ENCODE data around the gene CEP41. TPM values are rescaled to one million over a fixed set of nuclear protein-coding genes. Genes with fewer than 3 reads are reported as not detected.
"Not testable (repeated sequence)": the region's sequence is repeated elsewhere in the genome, so short reads cannot be mapped to it uniquely, and the experiment has no call there.

CEP41 gene
- total and polyA plus RNA-seq, 3 donors from 2014 or later: 59.0 to 209 (median 91.6) TPM

DNA sequence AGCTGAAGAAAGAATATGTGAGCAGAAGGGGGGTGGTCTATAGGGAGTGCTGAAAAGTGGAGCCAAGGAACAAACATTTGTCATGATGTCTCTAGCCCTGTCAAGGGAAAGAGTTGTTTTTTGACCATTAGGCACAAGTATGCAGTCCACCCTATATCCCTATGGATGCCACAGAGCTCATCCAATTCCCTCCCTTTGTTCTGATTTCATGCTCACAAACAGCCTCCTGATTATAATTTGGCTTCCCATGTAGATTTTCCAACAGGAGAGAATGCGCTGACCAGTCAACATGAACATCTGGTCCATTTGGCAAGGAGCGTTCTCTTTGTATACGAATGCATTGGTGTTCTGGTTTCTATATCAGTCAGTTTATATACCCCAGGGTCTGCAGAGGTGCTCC, 12.1 kb upstream of the CEP41 start:
- no peak overlapping the region for H3K4me3 ChIP-seq
- intact Hi-C loops (cut with DNase I; ENCODE audit: low total_unique reads): no loop called here
- DNase-seq: no peak
- H3K36me3 ChIP-seq (ENCODE audit: low read depth, missing control alignments): no peaks in the 10 kb centered on the region
- H3K27me3 ChIP-seq: no peaks in the 10 kb centered on the region
- TF ChIP-seq, protein P1, sequence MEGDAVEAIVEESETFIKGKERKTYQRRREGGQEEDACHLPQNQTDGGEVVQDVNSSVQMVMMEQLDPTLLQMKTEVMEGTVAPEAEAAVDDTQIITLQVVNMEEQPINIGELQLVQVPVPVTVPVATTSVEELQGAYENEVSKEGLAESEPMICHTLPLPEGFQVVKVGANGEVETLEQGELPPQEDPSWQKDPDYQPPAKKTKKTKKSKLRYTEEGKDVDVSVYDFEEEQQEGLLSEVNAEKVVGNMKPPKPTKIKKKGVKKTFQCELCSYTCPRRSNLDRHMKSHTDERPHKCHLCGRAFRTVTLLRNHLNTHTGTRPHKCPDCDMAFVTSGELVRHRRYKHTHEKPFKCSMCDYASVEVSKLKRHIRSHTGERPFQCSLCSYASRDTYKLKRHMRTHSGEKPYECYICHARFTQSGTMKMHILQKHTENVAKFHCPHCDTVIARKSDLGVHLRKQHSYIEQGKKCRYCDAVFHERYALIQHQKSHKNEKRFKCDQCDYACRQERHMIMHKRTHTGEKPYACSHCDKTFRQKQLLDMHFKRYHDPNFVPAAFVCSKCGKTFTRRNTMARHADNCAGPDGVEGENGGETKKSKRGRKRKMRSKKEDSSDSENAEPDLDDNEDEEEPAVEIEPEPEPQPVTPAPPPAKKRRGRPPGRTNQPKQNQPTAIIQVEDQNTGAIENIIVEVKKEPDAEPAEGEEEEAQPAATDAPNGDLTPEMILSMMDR (IDR thresholded peaks at IDR 0.05): no peak
- no peak for TF ChIP-seq POLR2A (IDR thresholded peaks at IDR 0.05)
- H3K27ac ChIP-seq: no peak overlapping the region
- 65 to 71% methylated on average over 3 of the region's 3 CpGs for WGBS, 2 donors
- no peaks in the 10 kb centered on the region for H3K9me3 ChIP-seq
- H3K4me1 ChIP-seq: no peaks in the 10 kb centered on the region

DNA sequence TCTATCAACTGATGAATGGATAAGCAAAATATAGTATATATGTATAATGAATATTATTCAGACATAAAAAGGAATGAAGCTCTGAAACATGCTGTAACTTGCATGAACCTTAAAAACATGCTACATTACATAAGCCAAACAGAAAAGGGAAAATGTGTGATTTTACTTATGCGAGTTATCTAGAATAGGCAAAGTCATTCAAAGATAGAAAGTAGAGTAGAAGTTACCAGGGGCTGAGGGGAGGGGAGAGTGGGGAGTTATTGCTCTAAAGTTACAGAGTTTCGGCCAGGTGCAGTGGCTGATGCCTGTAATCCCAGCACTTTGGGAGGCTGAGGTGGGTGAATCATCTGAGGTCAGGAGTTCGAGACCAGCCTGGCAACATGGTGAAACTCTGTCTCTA, 10.5 kb upstream of the CEP41 start:
- H3K36me3 ChIP-seq (ENCODE audit: low read depth, missing control alignments); H3K4me1 ChIP-seq; H3K9me3 ChIP-seq; H3K4me3 ChIP-seq; intact Hi-C loops (cut with DNase I; ENCODE audit: low total_unique reads); H3K27ac ChIP-seq; DNase-seq; H3K27me3 ChIP-seq: not testable (repeated sequence)
- 89 to 93% methylated on average over 3 of the region's 3 CpGs for WGBS, 2 donors

DNA sequence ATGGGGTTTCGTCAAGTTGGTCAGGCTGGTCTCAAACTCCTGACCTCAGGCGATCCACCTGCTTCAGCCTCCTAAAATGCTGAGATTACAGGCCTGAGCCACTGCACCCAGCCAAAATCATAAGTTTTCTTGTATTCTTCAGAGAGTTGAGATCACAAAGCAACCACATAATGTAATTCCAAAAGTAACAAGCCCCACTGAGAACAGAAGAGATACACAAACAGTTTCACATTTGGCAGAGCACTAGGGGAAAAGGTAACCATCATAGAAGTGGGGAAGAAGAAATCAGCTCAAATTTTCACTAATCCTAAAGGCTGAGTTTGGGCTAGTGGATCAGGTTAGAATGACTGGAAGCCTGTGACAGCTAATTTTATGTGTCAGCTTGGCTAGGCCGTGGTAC, 5.4 kb upstream of the CEP41 start:
- no peak for TF ChIP-seq POLR2A (IDR thresholded peaks at IDR 0.05)
- TF ChIP-seq, protein P1 (IDR thresholded peaks at IDR 0.05): no peak
- H3K4me1 ChIP-seq: peaks cover 17% of the 10 kb centered on the region
- intact Hi-C loops (cut with DNase I; ENCODE audit: low total_unique reads): no loop called here
- WGBS, 2 donors: 83 to 85% methylated on average over 3 of the region's 3 CpGs
- H3K27ac ChIP-seq: no peak overlapping the region
- DNase-seq: no peak
- no peaks in the 10 kb centered on the region for H3K36me3 ChIP-seq (ENCODE audit: low read depth, missing control alignments)
- H3K27me3 ChIP-seq: no peaks in the 10 kb centered on the region
- no peak overlapping the region for H3K4me3 ChIP-seq
- no peaks in the 10 kb centered on the region for H3K9me3 ChIP-seq

GRCh38 chr7:130444751-130445407, 4.1 kb upstream of the CEP41 start:
- H3K4me3 ChIP-seq: no peak overlapping the region
- H3K4me1 ChIP-seq: peaks cover 17% of the 10 kb centered on the region
- H3K27me3 ChIP-seq: no peaks in the 10 kb centered on the region
- WGBS, 2 donors: 68 to 79% methylated on average over 4 to 5 of the region's 5 CpGs
- no peaks in the 10 kb centered on the region for H3K36me3 ChIP-seq (ENCODE audit: low read depth, missing control alignments)
- H3K9me3 ChIP-seq: no peaks in the 10 kb centered on the region
- DNase-seq: no peak
- no peak for TF ChIP-seq POLR2A (IDR thresholded peaks at IDR 0.05)
- TF ChIP-seq, protein P1 (IDR thresholded peaks at IDR 0.05): peak in 1 of 3 experiments; percentile 2
- H3K27ac ChIP-seq: peak overlapping the region in 1 of 2 donors; percentile 16
- intact Hi-C loops (cut with DNase I; ENCODE audit: low total_unique reads): no loop called here

GRCh38 chr7:130444234-130444633, 3.4 kb upstream of the CEP41 start:
- 42 to 43% methylated on average over 3 of the region's 3 CpGs for WGBS, 2 donors
- H3K27ac ChIP-seq: peak overlapping the region in 1 of 2 donors; percentile 16
- intact Hi-C loops (cut with DNase I; ENCODE audit: low total_unique reads): no loop called here

More at GRCh38 chr7:130444234-130444633, 3.4 kb upstream of the CEP41 start:
- Histone ChIP-seq H3K4me1 (peaks cover 17% of the 10 kb centered on the region), H3K27me3 (no peaks in the 10 kb centered on the region), H3K36me3 (ENCODE audit: low read depth, missing control alignments) (no peaks in the 10 kb centered on the region), H3K4me3 (no peak overlapping the region), H3K9me3 (no peaks in the 10 kb centered on the region)
- DNase-seq: no peak
- TF ChIP-seq POLR2A (IDR thresholded peaks at IDR 0.05): no peak
- TF ChIP-seq, protein P1 (IDR thresholded peaks at IDR 0.05): no peak
